ENCODE data around the gene RAB7B.
A peak's percentile ranks its signal among the peaks of the same experiment; 100 is the strongest.
"Not testable (repeated sequence)": the region's sequence is repeated elsewhere in the genome, so short reads cannot be mapped to it uniquely, and the experiment has no call there.

Gene RAB7B

DNA sequence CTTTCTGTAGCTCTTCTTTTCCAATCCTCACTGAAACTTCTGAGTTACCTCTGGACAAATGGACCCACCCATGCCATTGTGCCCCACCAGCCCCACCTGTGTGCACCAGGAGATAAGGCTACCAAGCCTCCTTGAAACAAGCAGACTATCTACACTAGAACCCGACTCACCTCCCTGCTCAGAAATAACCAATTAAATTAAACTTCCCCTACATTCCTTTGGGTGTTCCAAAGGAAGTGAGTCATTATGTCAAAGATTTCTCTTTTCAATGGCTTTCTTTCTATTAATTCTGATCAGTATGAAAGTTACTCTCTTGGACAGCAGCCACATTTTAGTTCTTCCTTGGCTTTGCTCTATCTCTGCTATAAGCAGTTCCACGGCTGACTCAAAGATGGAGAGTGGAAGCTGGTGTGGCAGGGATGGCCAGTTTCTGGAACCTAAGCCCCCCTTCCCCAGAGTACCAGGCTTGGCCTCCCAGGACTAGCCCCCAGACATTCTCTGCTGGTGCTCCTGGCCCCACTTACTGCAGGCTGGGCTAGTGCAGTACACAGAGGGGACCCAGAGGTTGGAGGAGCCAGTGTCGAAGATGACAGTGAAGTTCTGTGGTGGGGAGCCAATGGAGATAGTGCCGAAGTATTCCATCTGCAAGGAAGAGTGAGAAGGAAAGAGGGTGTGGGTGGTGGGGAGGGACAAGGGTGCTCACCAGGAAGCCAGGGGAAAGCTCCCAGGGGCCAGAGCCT lies 18.6 kb upstream of the RAB7B start:
- no peak for DNase-seq

DNA sequence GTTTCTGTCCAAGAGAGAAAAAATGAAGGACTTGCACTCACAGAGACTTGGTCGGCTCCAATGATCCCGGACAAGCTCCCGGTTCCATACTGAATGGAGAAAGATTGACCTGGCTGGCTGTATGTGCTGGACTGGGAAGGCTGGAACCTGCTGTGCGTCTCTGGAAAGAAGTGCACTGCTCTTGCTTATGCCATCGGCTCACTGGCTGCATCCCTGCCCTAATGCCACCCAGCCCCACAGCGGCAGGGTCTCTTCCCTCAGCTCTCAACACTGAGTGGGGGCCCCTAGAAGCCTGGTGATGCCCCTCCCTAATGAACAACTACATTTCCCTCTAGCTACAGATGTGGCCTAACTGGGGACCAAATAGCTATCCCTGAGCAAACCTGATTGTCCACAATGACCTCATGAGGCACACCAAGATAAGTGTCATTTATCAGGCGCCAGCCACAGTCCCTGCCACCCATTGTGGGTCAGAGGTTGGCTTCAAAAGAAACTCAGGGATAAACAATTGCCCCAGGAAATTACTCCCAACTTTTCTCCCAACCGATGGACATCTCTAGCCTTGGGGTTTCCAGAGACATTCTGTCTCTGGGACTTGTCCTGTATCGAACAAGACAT lies 17.9 kb upstream of the RAB7B start:
- DNase-seq, result no peak

DNA sequence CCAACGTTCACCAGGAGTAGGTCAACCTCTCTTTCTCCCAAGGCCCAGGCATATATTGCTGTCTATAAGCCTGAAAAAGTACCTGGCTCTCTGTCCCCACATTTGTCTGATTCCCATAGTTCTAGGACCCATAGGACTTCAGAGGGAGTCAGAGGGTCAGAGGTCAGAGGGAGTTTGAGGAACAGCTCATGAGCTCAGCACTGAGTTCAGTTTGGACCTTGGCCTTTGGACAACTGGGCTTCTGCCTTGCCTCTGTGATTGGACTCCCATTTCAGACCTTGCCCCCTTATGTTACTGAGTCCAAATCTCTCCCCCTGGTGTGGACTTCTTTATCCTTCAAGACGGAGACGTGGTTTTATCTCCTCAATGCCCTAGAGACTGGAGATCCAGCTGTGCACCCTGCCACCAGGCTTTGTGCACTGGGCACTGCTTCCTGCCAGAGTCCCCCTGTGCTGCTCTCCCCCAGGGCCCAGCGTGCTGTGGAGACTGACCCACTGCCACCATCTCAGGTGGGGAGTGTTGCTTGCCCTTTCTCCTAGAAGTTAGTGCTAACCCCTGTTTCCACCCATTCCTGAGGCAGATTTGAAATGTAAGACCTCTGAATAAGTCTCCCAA lies 17.3 kb upstream of the RAB7B start:
- no peak for DNase-seq

DNA sequence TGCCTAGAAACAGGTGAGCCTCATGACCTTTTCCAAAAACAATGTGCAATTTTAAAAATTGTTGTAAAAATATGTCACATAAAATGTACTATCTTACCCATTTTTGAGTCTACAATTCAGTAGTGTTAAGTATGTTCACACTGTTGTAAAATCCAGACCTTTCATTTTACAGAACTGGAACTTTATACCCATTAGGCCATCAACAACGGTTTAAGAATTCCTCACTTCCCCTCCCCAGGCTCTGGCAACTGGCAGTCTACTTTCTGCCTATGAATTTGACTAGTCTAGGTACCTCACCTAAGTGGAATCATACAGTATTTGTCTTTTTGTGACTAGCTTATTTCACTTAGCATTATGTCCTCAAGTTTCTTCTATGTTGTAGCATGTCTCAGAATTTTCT lies 11.9 kb upstream of the RAB7B start:
- DNase-seq, result no peak

DNA sequence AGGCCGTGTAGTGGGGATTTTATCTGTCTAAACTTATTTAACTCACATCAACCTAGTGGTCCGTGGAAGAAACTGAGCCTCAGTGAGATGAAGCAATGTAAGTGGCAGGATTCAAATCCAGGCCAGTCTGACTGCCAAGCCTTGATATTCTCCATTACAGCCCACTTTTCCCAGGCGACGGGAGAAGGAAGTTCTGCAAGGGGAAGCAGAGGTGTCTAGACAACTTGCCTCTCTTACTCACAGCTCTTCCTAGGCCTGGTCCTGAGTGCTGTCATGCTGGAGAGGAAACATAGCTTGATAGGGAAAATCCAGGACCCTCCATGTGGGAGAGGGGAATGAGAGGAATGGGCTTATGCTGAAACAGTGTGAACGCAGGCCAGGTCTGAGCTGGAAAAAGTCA lies 11.4 kb upstream of the RAB7B start:
- DNase-seq, result no peak

DNA sequence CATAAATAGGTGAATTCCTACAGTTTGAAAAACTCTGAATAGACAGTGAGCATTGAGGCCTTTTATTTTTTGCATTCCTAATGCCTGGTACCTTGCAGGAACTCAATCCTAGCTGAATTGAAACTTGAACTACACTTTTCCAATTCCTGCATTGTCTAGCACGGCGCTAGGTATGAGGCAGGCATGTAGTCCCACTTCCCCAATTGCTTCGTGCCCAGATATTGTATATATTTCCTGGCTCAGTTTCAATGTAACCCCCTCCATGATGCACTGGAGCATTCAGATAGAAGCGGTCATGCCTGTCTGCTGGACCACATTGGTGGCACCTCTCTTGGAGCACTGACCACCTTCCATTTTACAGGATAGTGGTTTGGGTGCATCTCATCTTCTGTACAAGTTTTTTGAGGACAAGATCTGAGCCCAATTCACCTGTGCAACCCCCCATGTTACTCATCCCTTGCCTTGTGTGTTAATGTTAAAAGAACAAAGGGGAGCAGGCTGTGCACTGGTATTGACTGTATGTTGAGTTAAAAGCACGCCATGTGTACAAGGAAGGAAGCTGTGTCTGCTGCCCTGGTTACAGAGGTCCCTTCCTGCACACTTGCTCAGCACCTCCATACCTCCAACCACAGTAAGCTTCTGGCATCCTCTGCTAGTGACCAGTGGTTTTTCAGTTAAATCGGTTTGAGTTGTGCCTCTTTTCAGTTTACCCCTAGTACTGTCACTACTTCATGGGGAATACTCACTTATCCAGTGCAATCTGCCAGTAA lies 10.0 kb upstream of the RAB7B start:
- no peak for DNase-seq

DNA sequence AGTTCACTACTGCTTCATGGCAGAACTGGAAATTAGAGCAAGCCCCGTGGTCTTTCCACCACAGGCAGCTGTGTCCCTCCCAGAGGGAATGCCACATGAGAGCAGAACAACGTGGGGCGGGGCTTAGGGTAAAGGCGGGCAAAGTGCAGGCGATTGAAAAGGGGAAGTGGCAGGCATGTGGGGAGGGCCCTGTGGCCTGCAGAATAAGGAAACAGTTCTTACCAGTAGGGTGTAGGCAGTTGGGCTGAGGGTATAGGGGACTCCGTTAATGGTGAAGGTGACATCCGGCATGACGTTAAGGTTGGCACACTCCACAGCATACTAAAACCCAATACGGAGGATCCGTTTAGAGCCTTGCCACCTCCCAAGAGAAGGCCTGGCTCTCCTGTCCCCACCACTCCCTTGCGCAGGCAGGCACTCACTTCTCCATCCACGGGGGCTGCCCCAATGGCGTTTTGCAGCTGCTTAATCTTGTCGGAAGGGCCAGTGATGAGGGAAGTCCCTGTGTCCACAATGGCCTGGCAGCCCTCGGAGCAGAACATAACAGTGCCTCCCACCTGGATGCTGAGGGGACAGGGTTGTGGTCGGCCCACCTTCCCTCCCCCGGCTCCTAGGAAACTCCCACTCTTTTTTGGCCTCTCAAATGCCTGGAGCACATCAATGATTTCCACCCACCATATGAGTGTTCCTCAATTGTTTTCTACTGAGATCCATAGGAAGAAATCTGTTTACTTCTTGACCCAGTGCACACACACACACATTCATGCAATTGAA lies 9.1 kb upstream of the RAB7B start:
- DNase-seq, result peak; percentile 17

DNA sequence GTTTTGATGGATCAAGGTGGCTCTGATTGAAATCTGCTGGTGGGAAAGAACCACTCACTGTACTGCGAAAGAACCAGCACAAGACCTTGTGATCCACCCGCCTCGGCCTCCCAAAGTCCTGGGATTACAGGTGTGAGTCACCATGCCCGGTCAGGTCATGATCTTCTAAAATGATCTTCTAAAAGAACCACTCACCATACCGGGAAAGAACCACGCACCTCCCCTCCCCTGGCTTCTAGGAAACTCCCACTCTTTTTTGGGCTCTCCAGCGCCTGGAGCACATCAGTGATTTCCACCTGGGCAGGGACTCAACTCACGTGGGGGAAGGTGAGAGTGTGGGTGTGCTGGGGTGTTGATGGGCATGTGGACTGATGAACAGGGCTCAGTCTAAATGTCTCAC lies 7.9 kb upstream of the RAB7B start:
- no peak for DNase-seq

DNA sequence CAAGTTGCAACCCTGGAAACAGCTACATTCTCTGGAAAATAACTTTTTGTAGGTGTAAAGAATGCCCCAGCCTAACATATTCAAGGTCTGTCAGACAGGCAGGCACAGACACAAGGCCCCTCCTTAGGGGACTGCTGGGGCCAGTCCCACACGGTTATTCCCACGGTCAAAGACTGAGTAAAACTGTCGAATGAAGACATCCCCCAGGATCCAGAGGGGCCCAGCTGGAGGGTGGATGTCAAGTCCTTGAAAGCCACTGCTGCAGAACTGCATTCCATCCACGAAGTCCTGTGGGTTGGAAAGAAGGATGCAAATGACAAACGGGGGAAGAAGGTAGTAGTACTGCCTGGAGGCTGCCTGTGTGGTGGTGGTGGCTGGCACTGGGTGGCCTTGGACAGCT lies 6.9 kb upstream of the RAB7B start:
- DNase-seq, result no peak

DNA sequence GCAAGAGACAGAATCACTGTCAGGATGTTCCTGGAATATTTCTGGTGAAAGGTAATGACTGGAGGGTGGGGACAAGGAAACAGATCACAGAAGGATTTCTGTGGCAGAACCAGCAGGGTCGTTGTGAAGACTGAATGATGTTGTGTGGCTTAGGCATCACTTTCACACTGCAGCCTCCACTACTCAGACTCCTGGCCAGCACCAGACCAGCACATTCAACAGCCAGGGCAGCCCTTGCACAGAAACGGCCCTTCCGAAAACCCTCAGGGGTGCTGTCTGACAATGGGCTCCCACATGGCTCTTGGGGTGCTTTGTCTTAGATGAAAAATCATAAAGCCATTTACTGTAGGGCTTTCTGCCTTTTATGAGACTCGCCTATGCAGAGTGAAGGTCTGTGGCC lies 3.8 kb upstream of the RAB7B start:
- no peak for DNase-seq

DNA sequence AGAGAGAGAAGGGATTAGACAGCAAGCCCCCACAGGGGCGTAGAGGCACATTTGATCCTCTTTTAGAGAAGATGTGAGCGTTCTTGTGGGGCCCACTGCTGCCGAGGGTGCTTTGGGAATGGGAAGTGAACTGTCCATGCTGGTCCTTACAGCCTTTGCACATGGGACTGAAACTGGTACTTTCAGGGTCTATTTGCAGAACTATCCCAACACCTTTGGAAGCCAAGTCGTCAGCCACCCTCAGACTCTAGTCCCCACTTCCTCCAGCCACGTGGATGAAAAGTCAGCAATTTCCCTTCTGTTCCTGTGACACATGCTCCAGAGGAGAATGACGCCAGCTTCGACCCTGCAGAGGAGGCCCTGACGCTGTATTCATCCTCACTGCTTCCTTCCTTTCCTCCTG lies 2.6 kb upstream of the RAB7B start:
- no peak for DNase-seq

DNA sequence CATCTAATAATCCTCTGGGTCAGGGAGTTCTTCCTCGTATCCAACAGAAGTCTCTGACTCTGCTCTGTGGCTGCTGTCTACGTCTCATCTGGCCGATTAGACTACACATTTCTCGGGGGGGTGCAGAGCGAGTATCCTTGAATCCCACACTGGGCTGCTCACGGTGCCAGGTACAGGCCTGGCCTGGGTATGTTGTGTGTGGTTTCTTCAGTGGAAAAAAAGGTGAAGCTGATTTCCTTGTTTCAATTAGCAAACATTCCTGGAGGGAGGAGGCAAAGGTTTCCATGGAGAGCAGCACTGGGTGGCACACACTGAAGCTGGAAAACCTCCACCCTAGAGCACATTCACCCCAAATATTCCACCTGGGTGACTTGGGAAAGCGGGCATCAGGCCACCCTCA lies 2.0 kb upstream of the RAB7B start:
- no peak for DNase-seq

DNA sequence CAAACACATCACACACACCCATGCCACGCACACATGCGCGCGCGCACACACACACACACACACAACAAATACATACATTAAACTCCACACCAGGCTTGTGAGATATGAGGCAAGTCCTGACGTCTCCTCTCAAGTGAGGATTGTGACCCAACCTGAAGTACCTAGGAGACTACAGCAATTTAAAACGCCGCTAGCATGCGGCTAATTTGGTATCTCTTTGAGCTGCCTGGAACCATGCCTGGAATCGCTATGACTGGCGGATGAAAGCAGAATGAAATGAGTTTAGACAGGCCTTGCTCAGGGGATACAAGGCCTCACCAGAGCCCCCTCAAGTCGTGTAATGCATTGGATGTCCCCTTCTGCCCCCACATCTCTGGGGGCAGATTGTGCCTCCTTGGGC lies 1.6 kb upstream of the RAB7B start:
- no peak for DNase-seq

DNA sequence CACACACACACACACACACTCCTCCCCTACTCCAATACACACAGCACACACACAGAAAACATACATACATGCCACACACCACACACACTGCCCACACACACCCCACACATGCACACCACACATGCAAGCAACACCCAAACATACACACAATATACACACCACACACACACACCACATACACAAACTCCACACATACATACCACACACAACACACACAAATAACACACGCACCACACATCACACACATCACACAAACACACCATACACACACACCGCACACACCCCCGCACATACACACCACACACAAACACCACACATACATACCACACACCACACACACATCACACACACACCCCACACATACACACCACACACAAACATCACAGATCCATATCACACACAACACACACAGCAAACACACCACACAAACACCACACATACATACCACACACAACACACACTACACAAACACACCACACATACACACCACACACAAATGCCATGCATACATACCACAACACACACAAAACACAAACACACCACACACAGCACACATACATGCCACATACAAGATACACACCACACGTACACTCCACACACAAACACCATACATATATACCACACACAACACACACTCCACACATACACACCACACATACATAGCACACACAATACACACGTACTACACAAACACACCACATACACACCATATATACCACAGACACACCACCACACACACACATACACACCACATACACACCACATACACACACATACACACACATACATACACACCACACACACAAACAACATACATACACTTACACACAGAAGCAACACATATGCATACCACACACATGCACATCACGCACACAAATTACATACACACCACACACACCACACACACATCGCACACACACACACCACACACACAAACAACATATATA lies 932 bp upstream of the RAB7B start:
- DNase-seq, result no peak

DNA sequence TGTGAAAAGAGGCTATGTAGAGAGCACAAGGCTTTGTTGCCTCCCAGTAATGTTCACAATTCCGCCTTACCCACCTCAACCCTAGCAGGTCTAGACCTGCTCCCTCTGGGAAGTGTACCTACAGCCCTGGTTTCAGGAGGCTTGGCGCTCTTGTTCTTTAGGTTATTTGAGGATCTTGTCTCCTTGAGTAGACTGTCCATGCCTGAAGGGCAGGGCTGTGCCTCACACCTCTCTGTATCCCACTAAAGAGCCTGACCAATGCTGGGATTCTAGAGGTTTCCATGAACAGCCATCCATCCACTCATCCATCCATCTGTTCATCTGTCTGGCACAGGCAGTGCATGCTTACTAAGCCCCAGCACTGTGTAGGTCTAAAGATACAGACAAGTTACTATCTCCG lies 1.0 kb downstream of the RAB7B start:
- DNase-seq, result no peak

DNA sequence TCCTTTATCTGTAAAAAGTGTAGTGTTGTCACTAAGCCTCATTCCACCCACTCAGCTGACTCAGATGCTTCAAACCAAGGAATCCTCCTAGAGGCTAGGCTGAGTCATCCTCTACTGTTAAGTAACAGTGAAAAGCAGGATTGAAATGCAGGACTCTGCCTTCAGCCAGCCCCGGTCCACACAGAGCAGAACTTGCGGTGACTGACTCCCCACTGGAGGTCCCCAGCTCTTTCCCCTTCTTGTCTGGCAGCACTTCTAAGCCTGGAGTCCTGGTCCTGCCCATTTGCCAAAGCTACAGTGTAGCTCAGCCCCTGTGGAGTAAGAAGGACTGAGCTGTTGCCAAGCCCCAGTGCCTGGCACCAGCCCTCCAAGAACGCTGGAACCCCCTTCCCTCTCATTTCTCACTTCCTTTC lies 1.7 kb downstream of the RAB7B start:
- no peak for DNase-seq

DNA sequence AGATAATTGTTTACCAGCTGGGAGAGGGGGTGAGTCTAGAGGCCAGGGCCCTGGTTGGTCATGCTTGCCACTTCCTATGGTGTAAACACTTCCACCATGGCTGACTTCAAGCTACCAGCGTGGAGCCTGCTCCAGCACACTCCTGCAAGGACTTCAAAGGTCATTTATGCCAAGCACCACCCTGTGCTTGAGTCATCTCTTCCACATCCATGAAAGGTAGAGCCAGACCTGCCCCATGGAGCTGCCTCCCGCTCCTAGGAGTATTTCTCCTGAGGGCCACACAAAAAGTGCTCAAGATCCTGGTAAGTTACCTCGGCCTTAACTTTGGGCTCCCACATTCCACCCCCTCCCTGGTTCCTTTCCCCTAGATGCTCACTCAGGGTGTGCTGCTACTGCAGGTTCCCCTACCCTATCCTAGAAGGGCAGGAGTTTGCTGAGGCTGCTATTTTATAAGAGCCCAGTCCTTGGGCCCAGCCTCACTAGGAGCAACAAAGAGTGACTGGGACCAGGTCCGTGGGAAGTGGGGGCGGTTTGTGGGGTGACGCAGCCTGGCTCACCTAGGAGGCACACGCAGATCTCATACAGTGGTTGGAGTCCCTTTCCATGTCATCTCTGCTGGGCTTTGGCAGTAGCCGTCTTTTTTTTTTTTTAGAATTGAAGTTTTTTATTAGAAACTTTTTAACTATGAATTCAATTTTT lies 2.4 kb downstream of the RAB7B start:
- DNase-seq, result no peak

DNA sequence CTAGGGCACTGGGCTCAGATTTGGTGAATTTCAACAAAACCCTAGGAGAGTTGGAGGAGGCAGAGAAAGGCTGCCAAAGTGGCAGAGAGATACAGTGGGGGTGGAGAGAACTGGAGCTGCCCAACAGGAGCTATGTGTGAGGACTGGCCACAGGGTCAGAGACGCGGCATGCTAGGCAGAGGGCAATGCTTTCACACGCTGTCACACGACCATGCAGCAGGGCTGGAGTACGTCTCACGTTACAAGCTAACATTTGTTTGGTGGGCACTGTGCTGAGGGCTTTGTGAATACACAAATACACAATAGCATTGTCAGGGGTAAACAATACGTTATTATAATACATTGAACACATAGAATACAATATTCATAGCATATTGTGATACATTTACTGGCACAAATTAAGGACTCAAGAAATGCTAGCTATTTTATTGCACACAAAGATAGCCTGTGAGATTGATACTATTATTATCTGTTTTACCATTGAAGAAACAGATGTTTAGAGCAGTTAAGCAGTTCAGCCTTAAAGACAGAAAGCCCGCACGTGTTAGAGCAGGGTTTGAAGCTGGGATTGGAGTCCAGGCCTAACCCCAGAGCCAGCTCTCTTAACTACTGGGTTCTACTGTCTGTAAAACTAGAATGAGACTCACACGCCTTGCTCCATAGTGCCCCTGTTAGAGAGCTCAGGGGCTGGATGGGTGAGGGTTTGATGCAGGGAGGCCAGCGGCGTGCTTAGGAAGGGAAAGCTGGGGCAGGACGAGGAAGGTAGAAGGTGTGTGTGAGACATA lies 4.5 kb downstream of the RAB7B start:
- DNase-seq, result peak; percentile 9

DNA sequence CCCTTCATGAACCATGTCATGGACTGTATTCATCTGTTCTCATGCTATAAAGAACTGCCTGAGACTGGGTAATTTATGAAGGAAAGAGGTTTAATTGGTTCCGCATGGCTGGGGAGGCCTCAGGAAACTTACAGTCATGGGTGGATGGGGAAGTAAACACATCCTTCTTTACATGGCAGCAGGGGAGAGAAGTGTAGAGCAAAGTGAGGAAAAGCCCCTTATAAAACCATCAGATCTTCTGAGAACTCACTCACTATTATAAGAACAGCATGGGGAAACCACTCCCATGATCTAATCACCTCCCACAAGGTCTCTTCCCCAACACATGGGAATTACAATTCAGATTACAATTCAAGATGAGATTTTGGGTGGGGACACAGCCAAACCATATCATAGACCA lies 6.6 kb downstream of the RAB7B start:
- not testable (repeated sequence) for DNase-seq

DNA sequence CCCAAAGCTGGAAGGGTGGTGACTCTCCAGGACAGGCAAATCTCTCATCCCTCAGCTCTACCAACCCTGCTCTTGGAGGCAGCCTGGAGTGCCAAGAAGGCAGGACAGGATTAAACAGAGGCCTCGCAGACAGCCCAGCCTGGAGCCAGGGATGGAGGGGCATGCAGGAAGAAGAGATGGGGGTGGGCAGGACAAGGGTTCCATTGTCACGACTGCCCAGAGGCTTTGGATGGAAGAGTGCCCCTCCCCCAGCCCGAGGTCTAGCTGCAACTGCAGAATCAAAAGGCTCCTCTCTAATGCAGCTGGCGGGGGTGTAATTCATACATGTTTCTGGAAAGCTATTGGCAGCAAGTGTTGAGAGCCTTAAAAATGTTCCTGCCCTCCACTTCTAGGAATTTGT lies 8.8 kb downstream of the RAB7B start:
- DNase-seq, result no peak
